Activated naive CD4-positive, alpha-beta T cell treated with anti-CD3 and anti-CD28 coated beads, Interleukin-2, amount 50 U/mL, for 24 hours (primary cell): ENCODE results near the gene PLCL1.

Experiments
- H3K27ac Mint-ChIP-seq: one replicate; pipeline ENCODE4 v1.8.0; 2021; ENCODE audit warnings: mild to moderate bottlenecking, mixed read lengths
- H3K27me3 Mint-ChIP-seq: one replicate; pipeline ENCODE4 v1.8.0; 2021; ENCODE audit warnings: mixed read lengths
- H3K36me3 Mint-ChIP-seq: one replicate; pipeline ENCODE4 v1.8.0; 2021; ENCODE audit warnings: mixed read lengths
- H3K4me1 Mint-ChIP-seq: one replicate; pipeline ENCODE4 v1.8.0; 2021; ENCODE audit warnings: mixed read lengths
- H3K4me3 Mint-ChIP-seq: one replicate; pipeline ENCODE4 v1.8.0; 2021; ENCODE audit warnings: mild to moderate bottlenecking, mixed read lengths
- H3K9me3 Mint-ChIP-seq: one replicate; pipeline ENCODE4 v1.8.0; 2021; ENCODE audit warnings: mixed read lengths

The PLCL1 gene

GRCh38 chr2:197932374-197932773 lies 128.0 kb downstream of the PLCL1 start:
- H3K9me3 Mint-ChIP-seq, result no peaks in the 10 kb centered on the region
- H3K4me3 Mint-ChIP-seq, result no peak overlapping the region
- H3K27ac Mint-ChIP-seq, result no peak overlapping the region
- H3K27me3 Mint-ChIP-seq, result no peaks in the 10 kb centered on the region
- H3K36me3 Mint-ChIP-seq, result peaks cover 4% of the 10 kb centered on the region
- H3K4me1 Mint-ChIP-seq, result peaks cover 93% of the 10 kb centered on the region

DNA sequence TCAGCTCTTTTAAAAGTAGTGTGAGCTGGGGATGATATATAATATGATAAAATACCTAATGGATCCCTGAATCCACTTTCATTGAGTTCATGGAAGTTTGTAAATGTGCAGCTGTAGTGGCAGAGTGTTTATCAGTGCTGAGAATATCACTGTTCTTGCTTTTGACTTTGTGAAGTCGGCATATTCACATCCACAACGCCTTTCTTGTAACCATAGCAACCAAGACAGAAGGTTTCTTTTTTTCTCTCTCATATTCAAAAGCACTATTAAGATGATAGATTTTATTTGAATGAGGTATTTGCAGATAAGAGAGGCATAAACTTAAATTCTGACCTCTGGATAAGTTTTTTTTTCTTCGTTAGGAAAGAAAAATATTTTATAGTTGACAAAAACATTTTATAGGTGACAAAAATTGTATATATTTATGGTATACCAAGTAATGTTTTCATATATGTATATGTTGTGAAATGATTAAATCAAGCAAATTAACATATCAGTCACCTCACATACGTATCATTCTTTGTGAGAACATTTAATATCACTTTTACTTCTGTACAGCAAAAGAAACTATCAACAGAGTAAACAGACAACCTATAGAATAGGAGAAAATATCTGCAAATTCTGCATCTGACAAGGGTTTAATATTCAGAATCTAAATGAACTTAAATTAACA lies 130.0 kb downstream of the PLCL1 start:
- Mint-ChIP-seq H3K27ac (peak overlapping the region; percentile 85), H3K4me3 (peak overlapping the region; percentile 68), H3K9me3 (no peaks in the 10 kb centered on the region), H3K36me3 (peaks cover 7% of the 10 kb centered on the region), H3K27me3 (no peaks in the 10 kb centered on the region), H3K4me1 (peaks cover 95% of the 10 kb centered on the region)

GRCh38 chr2:197934934-197935289 lies 130.5 kb downstream of the PLCL1 start:
- peaks cover 5% of the 10 kb centered on the region for H3K36me3 Mint-ChIP-seq
- H3K4me1 Mint-ChIP-seq, result peaks cover 93% of the 10 kb centered on the region
- peak overlapping the region; percentile 85 for H3K27ac Mint-ChIP-seq
- no peaks in the 10 kb centered on the region for H3K9me3 Mint-ChIP-seq
- peak overlapping the region; percentile 68 for H3K4me3 Mint-ChIP-seq
- no peaks in the 10 kb centered on the region for H3K27me3 Mint-ChIP-seq

GRCh38 chr2:197937814-197938213 lies 133.4 kb downstream of the PLCL1 start:
- H3K4me3 Mint-ChIP-seq, result no peak overlapping the region
- no peaks in the 10 kb centered on the region for H3K9me3 Mint-ChIP-seq
- H3K4me1 Mint-ChIP-seq, result peaks cover 80% of the 10 kb centered on the region
- no peak overlapping the region for H3K27ac Mint-ChIP-seq
- no peaks in the 10 kb centered on the region for H3K27me3 Mint-ChIP-seq
- H3K36me3 Mint-ChIP-seq, result peaks cover 5% of the 10 kb centered on the region

DNA sequence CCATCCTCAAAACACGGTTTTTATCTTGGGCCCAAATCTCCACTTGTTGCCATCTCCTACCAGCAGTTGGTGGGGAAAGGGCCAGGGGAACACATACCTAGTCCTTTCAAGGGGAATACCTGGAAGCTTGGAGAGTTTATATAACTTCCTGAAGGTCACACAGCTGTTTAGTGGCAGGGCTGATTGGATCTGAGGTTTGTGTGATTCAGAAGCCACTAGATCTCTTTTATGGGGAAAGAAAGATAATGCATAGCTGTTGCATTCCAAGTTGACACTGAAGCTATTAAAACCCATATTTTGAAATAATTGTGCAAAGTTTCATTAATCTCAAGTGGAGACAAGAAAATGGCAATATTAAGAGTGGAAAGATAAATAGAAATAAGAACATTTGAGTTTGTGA lies 134.2 kb downstream of the PLCL1 start:
- Mint-ChIP-seq H3K27ac (peak overlapping the region; percentile 8), H3K27me3 (no peaks in the 10 kb centered on the region), H3K4me3 (no peak overlapping the region), H3K4me1 (peaks cover 80% of the 10 kb centered on the region), H3K36me3 (peaks cover 6% of the 10 kb centered on the region), H3K9me3 (no peaks in the 10 kb centered on the region)

DNA sequence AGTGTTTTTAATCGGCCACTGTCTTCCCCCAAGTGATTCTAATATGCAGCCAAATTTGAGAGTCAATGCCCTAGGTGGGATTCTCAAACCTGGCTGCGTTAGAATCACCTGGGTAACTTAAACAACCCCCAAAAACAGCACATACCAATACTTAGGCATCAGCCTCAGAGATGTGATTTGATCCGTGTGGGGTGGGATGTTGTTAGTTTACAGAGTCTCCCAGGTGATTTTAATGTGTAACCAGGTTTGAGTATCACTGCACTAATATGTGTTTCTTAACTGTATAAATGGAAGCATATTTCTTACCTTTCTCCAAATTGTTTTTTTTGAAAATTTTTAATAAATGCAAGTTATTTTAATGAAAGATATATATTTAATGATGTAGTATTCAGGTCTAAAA lies 135.4 kb downstream of the PLCL1 start:
- no peak overlapping the region for H3K27ac Mint-ChIP-seq
- H3K4me3 Mint-ChIP-seq, result no peak overlapping the region
- peaks cover 82% of the 10 kb centered on the region for H3K4me1 Mint-ChIP-seq
- peaks cover 8% of the 10 kb centered on the region for H3K36me3 Mint-ChIP-seq
- H3K9me3 Mint-ChIP-seq, result no peaks in the 10 kb centered on the region
- no peaks in the 10 kb centered on the region for H3K27me3 Mint-ChIP-seq

DNA sequence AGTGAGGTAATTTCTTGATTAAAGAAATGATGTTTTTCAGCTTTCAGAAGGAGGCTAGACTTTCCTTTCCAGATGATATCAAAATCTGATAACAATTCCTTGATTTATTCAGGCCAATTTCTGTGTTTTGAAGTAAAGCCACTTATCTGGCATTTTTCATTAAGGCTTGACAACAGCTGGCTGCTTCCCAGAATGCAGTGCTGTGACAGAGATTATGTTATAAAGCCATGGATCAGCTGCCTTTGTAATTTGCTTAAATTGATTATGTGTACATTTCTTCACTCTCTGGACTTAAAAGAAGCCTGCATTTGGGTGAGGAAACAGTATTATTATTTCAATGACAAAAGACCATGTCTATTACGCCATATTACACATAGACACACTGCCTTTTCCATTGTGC lies 136.0 kb downstream of the PLCL1 start:
- H3K36me3 Mint-ChIP-seq, result peaks cover 8% of the 10 kb centered on the region
- no peaks in the 10 kb centered on the region for H3K9me3 Mint-ChIP-seq
- H3K27ac Mint-ChIP-seq, result no peak overlapping the region
- H3K4me1 Mint-ChIP-seq, result peaks cover 82% of the 10 kb centered on the region
- H3K27me3 Mint-ChIP-seq, result no peaks in the 10 kb centered on the region
- no peak overlapping the region for H3K4me3 Mint-ChIP-seq

DNA sequence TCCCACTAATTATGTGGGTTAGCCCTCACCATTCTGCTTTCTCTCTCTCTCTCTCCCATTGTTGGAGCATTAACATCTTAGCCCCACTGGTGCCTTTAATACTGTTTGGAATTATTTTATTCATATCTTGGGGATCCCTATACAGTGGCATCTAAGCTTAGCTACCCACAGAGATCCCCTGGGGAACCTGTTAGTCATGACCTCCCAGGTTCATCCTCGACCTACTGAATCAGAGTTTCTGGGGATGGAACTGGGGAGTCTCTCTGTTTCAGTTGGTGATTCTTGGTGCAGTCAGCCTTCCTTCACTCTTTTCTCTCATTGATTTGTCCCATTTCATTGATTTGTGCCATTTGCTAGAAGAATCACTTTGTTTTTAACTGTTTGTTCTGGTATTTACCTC lies 137.3 kb downstream of the PLCL1 start:
- Mint-ChIP-seq H3K36me3 (peaks cover 8% of the 10 kb centered on the region), H3K9me3 (no peaks in the 10 kb centered on the region), H3K27me3 (no peaks in the 10 kb centered on the region), H3K4me3 (no peak overlapping the region), H3K4me1 (peaks cover 78% of the 10 kb centered on the region), H3K27ac (peak overlapping the region; percentile 37)

- Mint-ChIP-seq H3K4me3 (peak overlapping the region; percentile 47), H3K27ac (peak overlapping the region; percentile 14), H3K36me3 (peaks cover 4% of the 10 kb centered on the region), H3K9me3 (no peaks in the 10 kb centered on the region), H3K27me3 (no peaks in the 10 kb centered on the region), H3K4me1 (peaks cover 78% of the 10 kb centered on the region)
These were observed 139.3 kb downstream of the PLCL1 start for GRCh38 chr2:197943731-197944130.

- peak overlapping the region; percentile 31 for H3K4me3 Mint-ChIP-seq
- no peaks in the 10 kb centered on the region for H3K27me3 Mint-ChIP-seq
- peaks cover 4% of the 10 kb centered on the region for H3K36me3 Mint-ChIP-seq
- H3K4me1 Mint-ChIP-seq, result peaks cover 78% of the 10 kb centered on the region
- peak overlapping the region; percentile 18 for H3K27ac Mint-ChIP-seq
- no peaks in the 10 kb centered on the region for H3K9me3 Mint-ChIP-seq
These were observed 140.2 kb downstream of the PLCL1 start for GRCh38 chr2:197944416-197945096.

- Mint-ChIP-seq H3K27me3 (no peaks in the 10 kb centered on the region), H3K9me3 (no peaks in the 10 kb centered on the region), H3K36me3 (peaks cover 4% of the 10 kb centered on the region), H3K4me3 (no peak overlapping the region), H3K27ac (peak overlapping the region; percentile 24), H3K4me1 (peaks cover 89% of the 10 kb centered on the region)
These were observed 142.2 kb downstream of the PLCL1 start for GRCh38 chr2:197946562-197946961.

GRCh38 chr2:197947219-197947757 lies 142.9 kb downstream of the PLCL1 start:
- H3K27ac Mint-ChIP-seq, result no peak overlapping the region
- no peaks in the 10 kb centered on the region for H3K9me3 Mint-ChIP-seq
- H3K4me1 Mint-ChIP-seq, result peaks cover 87% of the 10 kb centered on the region
- H3K4me3 Mint-ChIP-seq, result no peak overlapping the region
- H3K36me3 Mint-ChIP-seq, result peaks cover 3% of the 10 kb centered on the region
- H3K27me3 Mint-ChIP-seq, result no peaks in the 10 kb centered on the region

- Mint-ChIP-seq H3K27me3 (no peaks in the 10 kb centered on the region), H3K9me3 (no peaks in the 10 kb centered on the region), H3K27ac (no peak overlapping the region), H3K4me3 (no peak overlapping the region), H3K4me1 (peaks cover 87% of the 10 kb centered on the region), H3K36me3 (no peaks in the 10 kb centered on the region)
These were observed 144.8 kb downstream of the PLCL1 start for GRCh38 chr2:197949224-197949623.

- Mint-ChIP-seq H3K27ac (peak overlapping the region; percentile 52), H3K27me3 (no peaks in the 10 kb centered on the region)
These were observed 145.6 kb downstream of the PLCL1 start for GRCh38 chr2:197950006-197950405.

GRCh38 chr2:197950724-197951123 lies 146.3 kb downstream of the PLCL1 start:
- no peaks in the 10 kb centered on the region for H3K36me3 Mint-ChIP-seq
- H3K27ac Mint-ChIP-seq, result no peak overlapping the region
- peaks cover 88% of the 10 kb centered on the region for H3K4me1 Mint-ChIP-seq

More at GRCh38 chr2:197950006-197950405, 145.6 kb downstream of the PLCL1 start:
- peaks cover 87% of the 10 kb centered on the region for H3K4me1 Mint-ChIP-seq
- no peak overlapping the region for H3K4me3 Mint-ChIP-seq
- no peaks in the 10 kb centered on the region for H3K36me3 Mint-ChIP-seq
- no peaks in the 10 kb centered on the region for H3K9me3 Mint-ChIP-seq

DNA sequence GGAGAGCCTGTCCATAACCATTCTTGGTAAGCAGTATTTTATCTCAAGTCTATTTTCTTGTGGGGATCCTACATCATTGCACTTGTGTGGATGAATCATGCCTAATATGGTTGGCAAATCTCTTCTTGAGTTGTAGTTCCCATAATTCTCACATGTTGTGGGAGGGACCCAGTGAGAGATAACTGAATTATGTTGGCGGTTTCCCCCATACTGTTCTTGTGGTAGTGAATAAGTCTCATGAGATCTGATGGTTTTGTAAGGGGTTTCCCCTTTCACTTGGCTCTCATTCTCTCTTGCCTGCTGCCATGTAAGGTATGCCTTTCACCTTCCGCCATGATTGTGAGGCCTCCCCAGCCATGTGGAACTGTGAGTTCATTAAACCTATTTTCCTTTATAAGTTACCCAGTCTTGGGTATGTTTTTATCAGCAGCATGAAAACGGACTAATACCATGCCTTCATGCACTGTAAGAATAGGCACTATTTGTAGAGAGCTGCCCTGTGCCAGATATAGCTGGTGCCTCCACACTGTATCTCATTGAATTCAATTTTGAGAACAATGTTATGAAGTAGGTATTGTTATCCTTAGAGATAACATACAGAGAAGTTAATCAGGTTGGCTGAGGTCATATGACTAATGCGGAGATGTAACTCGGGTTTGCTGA lies 148.3 kb downstream of the PLCL1 start:
- Mint-ChIP-seq H3K9me3 (no peaks in the 10 kb centered on the region), H3K36me3 (peaks cover 8% of the 10 kb centered on the region), H3K27me3 (no peaks in the 10 kb centered on the region), H3K4me3 (no peak overlapping the region), H3K27ac (peak overlapping the region; percentile 67), H3K4me1 (peaks cover 88% of the 10 kb centered on the region)

More at GRCh38 chr2:197950724-197951123, 146.3 kb downstream of the PLCL1 start:
- no peaks in the 10 kb centered on the region for H3K9me3 Mint-ChIP-seq
- no peak overlapping the region for H3K4me3 Mint-ChIP-seq
- no peaks in the 10 kb centered on the region for H3K27me3 Mint-ChIP-seq
